Measurements from ENCODE around the gene TRIM16.
"Not testable (repeated sequence)": the region's sequence is repeated elsewhere in the genome, so short reads cannot be mapped to it uniquely, and the experiment has no call there.

- TF ChIP-seq POLR2A, POLR2AphosphoS5, EP300 (IDR thresholded peaks at IDR 0.05): not testable (repeated sequence)
- TF ChIP-seq, protein P1, sequence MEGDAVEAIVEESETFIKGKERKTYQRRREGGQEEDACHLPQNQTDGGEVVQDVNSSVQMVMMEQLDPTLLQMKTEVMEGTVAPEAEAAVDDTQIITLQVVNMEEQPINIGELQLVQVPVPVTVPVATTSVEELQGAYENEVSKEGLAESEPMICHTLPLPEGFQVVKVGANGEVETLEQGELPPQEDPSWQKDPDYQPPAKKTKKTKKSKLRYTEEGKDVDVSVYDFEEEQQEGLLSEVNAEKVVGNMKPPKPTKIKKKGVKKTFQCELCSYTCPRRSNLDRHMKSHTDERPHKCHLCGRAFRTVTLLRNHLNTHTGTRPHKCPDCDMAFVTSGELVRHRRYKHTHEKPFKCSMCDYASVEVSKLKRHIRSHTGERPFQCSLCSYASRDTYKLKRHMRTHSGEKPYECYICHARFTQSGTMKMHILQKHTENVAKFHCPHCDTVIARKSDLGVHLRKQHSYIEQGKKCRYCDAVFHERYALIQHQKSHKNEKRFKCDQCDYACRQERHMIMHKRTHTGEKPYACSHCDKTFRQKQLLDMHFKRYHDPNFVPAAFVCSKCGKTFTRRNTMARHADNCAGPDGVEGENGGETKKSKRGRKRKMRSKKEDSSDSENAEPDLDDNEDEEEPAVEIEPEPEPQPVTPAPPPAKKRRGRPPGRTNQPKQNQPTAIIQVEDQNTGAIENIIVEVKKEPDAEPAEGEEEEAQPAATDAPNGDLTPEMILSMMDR (IDR thresholded peaks at IDR 0.05) = not testable (repeated sequence)
Measured at GRCh38 chr17:15669526-15669925, 14.6 kb downstream of the TRIM16 start.

Data from suprapubic skin (tissue), 4 donors.